ENCODE results near the gene SLC2A14.
"Not testable (repeated sequence)": the region's sequence is repeated elsewhere in the genome, so short reads cannot be mapped to it uniquely, and the experiment has no call there.

Gene SLC2A14

GRCh38 chr12:7848098-7848422, 24.7 kb downstream of the SLC2A14 start:
- not testable (repeated sequence) for H3K4me3 ChIP-seq (ENCODE audit: low read length in 2 of 2); H3K9me3 ChIP-seq (ENCODE audit: control insufficient read depth in 2 of 2, low read length in 2 of 2); H3K36me3 ChIP-seq (ENCODE audit: control insufficient read depth in 2 of 2, insufficient read depth in 2 of 2, low read length in 2 of 2); H3K4me1 ChIP-seq (ENCODE audit: control insufficient read depth, insufficient read depth, low read length); H3K27ac ChIP-seq (ENCODE audit: low read length); H3K9ac ChIP-seq (ENCODE audit: low read length in 2 of 2); H3K27me3 ChIP-seq (ENCODE audit: control insufficient read depth in 1 of 2, insufficient read depth in 2 of 2, low read length in 2 of 2)

- not testable (repeated sequence) for H3K4me1 ChIP-seq (ENCODE audit: control insufficient read depth, insufficient read depth, low read length); H3K9me3 ChIP-seq (ENCODE audit: control insufficient read depth in 2 of 2, low read length in 2 of 2); H3K4me3 ChIP-seq (ENCODE audit: low read length in 2 of 2); H3K27ac ChIP-seq (ENCODE audit: low read length); H3K9ac ChIP-seq (ENCODE audit: low read length in 2 of 2); H3K27me3 ChIP-seq (ENCODE audit: control insufficient read depth in 1 of 2, insufficient read depth in 2 of 2, low read length in 2 of 2); H3K36me3 ChIP-seq (ENCODE audit: control insufficient read depth in 2 of 2, insufficient read depth in 2 of 2, low read length in 2 of 2)
Measured at GRCh38 chr12:7847226-7848097, 25.3 kb downstream of the SLC2A14 start.

GRCh38 chr12:7844116-7844515, 28.6 kb downstream of the SLC2A14 start:
- H3K9ac ChIP-seq (ENCODE audit: low read length in 2 of 2) = no peak overlapping the region
- H3K9me3 ChIP-seq (ENCODE audit: control insufficient read depth in 2 of 2, low read length in 2 of 2) = no peaks in the 10 kb centered on the region
- H3K36me3 ChIP-seq (ENCODE audit: control insufficient read depth in 2 of 2, insufficient read depth in 2 of 2, low read length in 2 of 2) = no peaks in the 10 kb centered on the region
- H3K27me3 ChIP-seq (ENCODE audit: control insufficient read depth in 1 of 2, insufficient read depth in 2 of 2, low read length in 2 of 2) = no peaks in the 10 kb centered on the region
- no peak overlapping the region for H3K4me3 ChIP-seq (ENCODE audit: low read length in 2 of 2)
- no peak overlapping the region for H3K27ac ChIP-seq (ENCODE audit: low read length)
- no peaks in the 10 kb centered on the region for H3K4me1 ChIP-seq (ENCODE audit: control insufficient read depth, insufficient read depth, low read length)

- H3K9ac ChIP-seq (ENCODE audit: low read length in 2 of 2); H3K27ac ChIP-seq (ENCODE audit: low read length); H3K4me1 ChIP-seq (ENCODE audit: control insufficient read depth, insufficient read depth, low read length); H3K27me3 ChIP-seq (ENCODE audit: control insufficient read depth in 1 of 2, insufficient read depth in 2 of 2, low read length in 2 of 2); H3K36me3 ChIP-seq (ENCODE audit: control insufficient read depth in 2 of 2, insufficient read depth in 2 of 2, low read length in 2 of 2); H3K9me3 ChIP-seq (ENCODE audit: control insufficient read depth in 2 of 2, low read length in 2 of 2); H3K4me3 ChIP-seq (ENCODE audit: low read length in 2 of 2): not testable (repeated sequence)
Measured at GRCh38 chr12:7843583-7843982, 29.1 kb downstream of the SLC2A14 start.

GRCh38 chr12:7843149-7843548, 29.6 kb downstream of the SLC2A14 start:
- not testable (repeated sequence) for H3K36me3 ChIP-seq (ENCODE audit: control insufficient read depth in 2 of 2, insufficient read depth in 2 of 2, low read length in 2 of 2); H3K4me3 ChIP-seq (ENCODE audit: low read length in 2 of 2); H3K4me1 ChIP-seq (ENCODE audit: control insufficient read depth, insufficient read depth, low read length); H3K27ac ChIP-seq (ENCODE audit: low read length); H3K27me3 ChIP-seq (ENCODE audit: control insufficient read depth in 1 of 2, insufficient read depth in 2 of 2, low read length in 2 of 2); H3K9me3 ChIP-seq (ENCODE audit: control insufficient read depth in 2 of 2, low read length in 2 of 2); H3K9ac ChIP-seq (ENCODE audit: low read length in 2 of 2)

- H3K36me3 ChIP-seq (ENCODE audit: control insufficient read depth in 2 of 2, insufficient read depth in 2 of 2, low read length in 2 of 2); H3K9me3 ChIP-seq (ENCODE audit: control insufficient read depth in 2 of 2, low read length in 2 of 2); H3K9ac ChIP-seq (ENCODE audit: low read length in 2 of 2); H3K4me1 ChIP-seq (ENCODE audit: control insufficient read depth, insufficient read depth, low read length); H3K27me3 ChIP-seq (ENCODE audit: control insufficient read depth in 1 of 2, insufficient read depth in 2 of 2, low read length in 2 of 2); H3K27ac ChIP-seq (ENCODE audit: low read length); H3K4me3 ChIP-seq (ENCODE audit: low read length in 2 of 2): not testable (repeated sequence)
Measured at GRCh38 chr12:7842444-7842843, 30.3 kb downstream of the SLC2A14 start.

GRCh38 chr12:7839848-7840247, 32.9 kb downstream of the SLC2A14 start:
- H3K4me3 ChIP-seq (ENCODE audit: low read length in 2 of 2) = not testable (repeated sequence)

GRCh38 chr12:7839226-7839625, 33.5 kb downstream of the SLC2A14 start:
- H3K9ac ChIP-seq (ENCODE audit: low read length in 2 of 2); H3K4me1 ChIP-seq (ENCODE audit: control insufficient read depth, insufficient read depth, low read length); H3K36me3 ChIP-seq (ENCODE audit: control insufficient read depth in 2 of 2, insufficient read depth in 2 of 2, low read length in 2 of 2); H3K9me3 ChIP-seq (ENCODE audit: control insufficient read depth in 2 of 2, low read length in 2 of 2); H3K27ac ChIP-seq (ENCODE audit: low read length); H3K4me3 ChIP-seq (ENCODE audit: low read length in 2 of 2); H3K27me3 ChIP-seq (ENCODE audit: control insufficient read depth in 1 of 2, insufficient read depth in 2 of 2, low read length in 2 of 2): not testable (repeated sequence)

More at GRCh38 chr12:7839848-7840247, 32.9 kb downstream of the SLC2A14 start:
- not testable (repeated sequence) for H3K9me3 ChIP-seq (ENCODE audit: control insufficient read depth in 2 of 2, low read length in 2 of 2); H3K27ac ChIP-seq (ENCODE audit: low read length); H3K4me1 ChIP-seq (ENCODE audit: control insufficient read depth, insufficient read depth, low read length); H3K9ac ChIP-seq (ENCODE audit: low read length in 2 of 2); H3K36me3 ChIP-seq (ENCODE audit: control insufficient read depth in 2 of 2, insufficient read depth in 2 of 2, low read length in 2 of 2); H3K27me3 ChIP-seq (ENCODE audit: control insufficient read depth in 1 of 2, insufficient read depth in 2 of 2, low read length in 2 of 2)

GRCh38 chr12:7837366-7837765, 35.3 kb downstream of the SLC2A14 start:
- H3K27me3 ChIP-seq (ENCODE audit: control insufficient read depth in 1 of 2, insufficient read depth in 2 of 2, low read length in 2 of 2) = no peaks in the 10 kb centered on the region
- H3K36me3 ChIP-seq (ENCODE audit: control insufficient read depth in 2 of 2, insufficient read depth in 2 of 2, low read length in 2 of 2) = no peaks in the 10 kb centered on the region
- no peaks in the 10 kb centered on the region for H3K9me3 ChIP-seq (ENCODE audit: control insufficient read depth in 2 of 2, low read length in 2 of 2)
- no peaks in the 10 kb centered on the region for H3K4me1 ChIP-seq (ENCODE audit: control insufficient read depth, insufficient read depth, low read length)
- H3K4me3 ChIP-seq (ENCODE audit: low read length in 2 of 2) = no peak overlapping the region
- no peak overlapping the region for H3K27ac ChIP-seq (ENCODE audit: low read length)
- H3K9ac ChIP-seq (ENCODE audit: low read length in 2 of 2) = no peak overlapping the region

GRCh38 chr12:7835766-7836165, 36.9 kb downstream of the SLC2A14 start:
- Histone ChIP-seq H3K4me3 (ENCODE audit: low read length in 2 of 2) (no peak overlapping the region), H3K27me3 (ENCODE audit: control insufficient read depth in 1 of 2, insufficient read depth in 2 of 2, low read length in 2 of 2) (no peaks in the 10 kb centered on the region), H3K36me3 (ENCODE audit: control insufficient read depth in 2 of 2, insufficient read depth in 2 of 2, low read length in 2 of 2) (no peaks in the 10 kb centered on the region), H3K9ac (ENCODE audit: low read length in 2 of 2) (no peak overlapping the region), H3K4me1 (ENCODE audit: control insufficient read depth, insufficient read depth, low read length) (no peaks in the 10 kb centered on the region), H3K27ac (ENCODE audit: low read length) (no peak overlapping the region), H3K9me3 (ENCODE audit: control insufficient read depth in 2 of 2, low read length in 2 of 2) (no peaks in the 10 kb centered on the region)

GRCh38 chr12:7835116-7835515, 37.6 kb downstream of the SLC2A14 start:
- no peaks in the 10 kb centered on the region for H3K9me3 ChIP-seq (ENCODE audit: control insufficient read depth in 2 of 2, low read length in 2 of 2)
- no peaks in the 10 kb centered on the region for H3K4me1 ChIP-seq (ENCODE audit: control insufficient read depth, insufficient read depth, low read length)
- H3K27ac ChIP-seq (ENCODE audit: low read length) = no peak overlapping the region
- H3K27me3 ChIP-seq (ENCODE audit: control insufficient read depth in 1 of 2, insufficient read depth in 2 of 2, low read length in 2 of 2) = no peaks in the 10 kb centered on the region
- no peak overlapping the region for H3K9ac ChIP-seq (ENCODE audit: low read length in 2 of 2)
- no peak overlapping the region for H3K4me3 ChIP-seq (ENCODE audit: low read length in 2 of 2)
- no peaks in the 10 kb centered on the region for H3K36me3 ChIP-seq (ENCODE audit: control insufficient read depth in 2 of 2, insufficient read depth in 2 of 2, low read length in 2 of 2)

Measured in stomach smooth muscle (tissue), 2 donors.